ENCODE data around the gene CELF1. TPM values are rescaled to one million over a fixed set of nuclear protein-coding genes. Genes with fewer than 3 reads are reported as not detected.
A peak's percentile ranks its signal among the peaks of the same experiment; 100 is the strongest.

CELF1 gene
- total and polyA plus RNA-seq, 2 donors (not counting 1 experiment from before 2014, with no cell fraction given) = 52.0 to 153 TPM

GRCh38 chr11:47534704-47535251 lies 18.2 kb downstream of the CELF1 start:
- peaks cover 45% of the 10 kb centered on the region for H3K4me1 Mint-ChIP-seq
- Histone ChIP-seq H3K4me3 (ENCODE audit: control extremely low read depth in 1 of 5, extremely low read depth in 1 of 5, insufficient read depth in 1 of 5, low read depth in 2 of 5, low read length in 4 of 5) (no peak overlapping the region), H3K27me3 (replicated peaks in 1 of 4; ENCODE audit: control extremely low read depth in 1 of 4, control insufficient read depth in 3 of 4, insufficient read depth in 4 of 4, low read length in 3 of 4) (no peaks in the 10 kb centered on the region), H3K79me2 (ENCODE audit: control insufficient read depth, insufficient read depth, low read length) (peaks cover 100% of the 10 kb centered on the region), H3K4me1 (ENCODE audit: control insufficient read depth in 2 of 2, insufficient read depth in 2 of 2, low read length in 2 of 2) (peaks cover 21 to 23% of the 10 kb centered on the region in 2 donors), H3K36me3 (replicated peaks in 1 of 2; ENCODE audit: control extremely low read depth in 1 of 2, control insufficient read depth in 1 of 2, extremely low read depth in 1 of 2, insufficient read depth in 2 of 2, low read length in 1 of 2) (peaks cover 0 to 18% of the 10 kb centered on the region in 2 experiments), H3K9ac (ENCODE audit: low read length) (no peak overlapping the region), H4K20me1 (ENCODE audit: control insufficient read depth, insufficient read depth, low read length, poor library complexity, severe bottlenecking) (peaks cover 95% of the 10 kb centered on the region), H2AFZ (ENCODE audit: insufficient read depth, low read depth, low read length, poor library complexity, severe bottlenecking) (no peak overlapping the region), H3K4me2 (replicated peaks; ENCODE audit: low read depth, low read length, poor library complexity, severe bottlenecking) (no peak overlapping the region), H3K9me3 (ENCODE audit: control extremely low read depth in 1 of 3, control insufficient read depth in 2 of 3, insufficient read depth in 1 of 3, low read length in 2 of 3) (no peaks in the 10 kb centered on the region), H3K27ac (ENCODE audit: low read length in 2 of 2) (peak overlapping the region in 1 of 2 donors; percentile 36)
- CTCF ChIA-PET = interaction anchor here (0.7 kb wide), 1 partner anchor 204 kb away, joined by 3 read pairs; no protein-coding TSS in a partner anchor
- DNase-seq (no peak), ATAC-seq (ENCODE audit: low read depth) (no peak)
- WGBS (ENCODE audit: insufficient coverage) = 100% methylated on average over 1 of the region's 4 CpGs
- H3K9me3 Mint-ChIP-seq (ENCODE audit: insufficient read depth) = no peaks in the 10 kb centered on the region
- intact Hi-C loops (cut with micrococcal nuclease) = no loop called here
- H3K27me3 Mint-ChIP-seq = no peaks in the 10 kb centered on the region
- H3K4me3 Mint-ChIP-seq = no peak overlapping the region
- no peak for TF ChIP-seq CTCF (IDR thresholded peaks at IDR 0.05)
- TF ChIP-seq EZH2 (IDR thresholded peaks at IDR 0.05; ENCODE audit: borderline replicate concordance, insufficient read depth, low read depth, low read length, poor library complexity, severe bottlenecking) = no peak
- H3K27ac Mint-ChIP-seq = peak overlapping the region; percentile 4
- POLR2A ChIA-PET = interaction anchor here (0.6 kb wide), 1 partner anchor 17 kb away, joined by 3 read pairs; no protein-coding TSS in a partner anchor

GRCh38 chr11:47533690-47534151 lies 19.2 kb downstream of the CELF1 start:
- POLR2A ChIA-PET = interaction anchor here (0.7 kb wide), 1 partner anchor 11 kb away, joined by 6 read pairs; no protein-coding TSS in a partner anchor

More at GRCh38 chr11:47533690-47534151, 19.2 kb downstream of the CELF1 start:
- Mint-ChIP-seq H3K27ac (no peak overlapping the region), H3K4me3 (no peak overlapping the region), H3K27me3 (no peaks in the 10 kb centered on the region), H3K4me1 (peaks cover 36% of the 10 kb centered on the region), H3K9me3 (ENCODE audit: insufficient read depth) (no peaks in the 10 kb centered on the region)
- no peak overlapping the region for H3K4me3 ChIP-seq (ENCODE audit: control extremely low read depth in 1 of 5, extremely low read depth in 1 of 5, insufficient read depth in 1 of 5, low read depth in 2 of 5, low read length in 4 of 5)
- peaks cover 95% of the 10 kb centered on the region for H4K20me1 ChIP-seq (ENCODE audit: control insufficient read depth, insufficient read depth, low read length, poor library complexity, severe bottlenecking)
- no peaks in the 10 kb centered on the region for H3K9me3 ChIP-seq (ENCODE audit: control extremely low read depth in 1 of 3, control insufficient read depth in 2 of 3, insufficient read depth in 1 of 3, low read length in 2 of 3)
- no CpG with 5 or more reads among the region's 2 CpGs for WGBS (ENCODE audit: insufficient coverage)
- peaks cover 13 to 19% of the 10 kb centered on the region in 2 donors for H3K4me1 ChIP-seq (ENCODE audit: control insufficient read depth in 2 of 2, insufficient read depth in 2 of 2, low read length in 2 of 2)
- no peak overlapping the region for H3K9ac ChIP-seq (ENCODE audit: low read length)
- no peaks in the 10 kb centered on the region for H3K27me3 ChIP-seq (replicated peaks in 1 of 4; ENCODE audit: control extremely low read depth in 1 of 4, control insufficient read depth in 3 of 4, insufficient read depth in 4 of 4, low read length in 3 of 4)
- peaks cover 100% of the 10 kb centered on the region for H3K79me2 ChIP-seq (ENCODE audit: control insufficient read depth, insufficient read depth, low read length)
- intact Hi-C loops (cut with micrococcal nuclease) = no loop called here
- H3K36me3 ChIP-seq (replicated peaks in 1 of 2; ENCODE audit: control extremely low read depth in 1 of 2, control insufficient read depth in 1 of 2, extremely low read depth in 1 of 2, insufficient read depth in 2 of 2, low read length in 1 of 2) = peaks cover 0 to 18% of the 10 kb centered on the region in 2 experiments
- no peak overlapping the region for H3K4me2 ChIP-seq (replicated peaks; ENCODE audit: low read depth, low read length, poor library complexity, severe bottlenecking)
- CTCF ChIA-PET = interaction anchor here (0.6 to 0.7 kb wide), 2 partner anchors 10 to 25 kb away, joined by 3 read pairs; no protein-coding TSS in a partner anchor
- DNase-seq (no peak), ATAC-seq (ENCODE audit: low read depth) (no peak)
- TF ChIP-seq CTCF (IDR thresholded peaks at IDR 0.05) = no peak
- TF ChIP-seq EZH2 (IDR thresholded peaks at IDR 0.05; ENCODE audit: borderline replicate concordance, insufficient read depth, low read depth, low read length, poor library complexity, severe bottlenecking) = no peak
- no peak overlapping the region for H2AFZ ChIP-seq (ENCODE audit: insufficient read depth, low read depth, low read length, poor library complexity, severe bottlenecking)
- no peak overlapping the region for H3K27ac ChIP-seq (ENCODE audit: low read length in 2 of 2)
